ENCODE measurements around the gene ZNF205. TPM values are rescaled to one million over a fixed set of nuclear protein-coding genes. Genes with fewer than 3 reads are reported as not detected.

Gene ZNF205
- total RNA-seq, 1 donor from 2014 or later, result 12.9 TPM

GRCh38 chr16:3123986-3124886 lies 11.8 kb downstream of the ZNF205 start:
- no peaks in the 10 kb centered on the region for H3K27me3 Mint-ChIP-seq (ENCODE audit: low read depth)
- peak overlapping the region; percentile 94 for H3K4me3 Mint-ChIP-seq (ENCODE audit: unreplicated experiment)
- no peaks in the 10 kb centered on the region for H3K9me3 Mint-ChIP-seq (ENCODE audit: low read depth)
- peak overlapping the region; percentile 96 for H3K27ac Mint-ChIP-seq (ENCODE audit: unreplicated experiment)
- peaks cover 22% of the 10 kb centered on the region for H3K4me1 Mint-ChIP-seq (ENCODE audit: low read depth)
- DNase-seq (ENCODE audit: low spot score), result peak; percentile 98
- TF ChIP-seq, protein P1, sequence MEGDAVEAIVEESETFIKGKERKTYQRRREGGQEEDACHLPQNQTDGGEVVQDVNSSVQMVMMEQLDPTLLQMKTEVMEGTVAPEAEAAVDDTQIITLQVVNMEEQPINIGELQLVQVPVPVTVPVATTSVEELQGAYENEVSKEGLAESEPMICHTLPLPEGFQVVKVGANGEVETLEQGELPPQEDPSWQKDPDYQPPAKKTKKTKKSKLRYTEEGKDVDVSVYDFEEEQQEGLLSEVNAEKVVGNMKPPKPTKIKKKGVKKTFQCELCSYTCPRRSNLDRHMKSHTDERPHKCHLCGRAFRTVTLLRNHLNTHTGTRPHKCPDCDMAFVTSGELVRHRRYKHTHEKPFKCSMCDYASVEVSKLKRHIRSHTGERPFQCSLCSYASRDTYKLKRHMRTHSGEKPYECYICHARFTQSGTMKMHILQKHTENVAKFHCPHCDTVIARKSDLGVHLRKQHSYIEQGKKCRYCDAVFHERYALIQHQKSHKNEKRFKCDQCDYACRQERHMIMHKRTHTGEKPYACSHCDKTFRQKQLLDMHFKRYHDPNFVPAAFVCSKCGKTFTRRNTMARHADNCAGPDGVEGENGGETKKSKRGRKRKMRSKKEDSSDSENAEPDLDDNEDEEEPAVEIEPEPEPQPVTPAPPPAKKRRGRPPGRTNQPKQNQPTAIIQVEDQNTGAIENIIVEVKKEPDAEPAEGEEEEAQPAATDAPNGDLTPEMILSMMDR (IDR thresholded peaks at IDR 0.05), result peak; percentile 69
- H3K36me3 Mint-ChIP-seq (ENCODE audit: low read depth), result peaks cover 6% of the 10 kb centered on the region

DNA sequence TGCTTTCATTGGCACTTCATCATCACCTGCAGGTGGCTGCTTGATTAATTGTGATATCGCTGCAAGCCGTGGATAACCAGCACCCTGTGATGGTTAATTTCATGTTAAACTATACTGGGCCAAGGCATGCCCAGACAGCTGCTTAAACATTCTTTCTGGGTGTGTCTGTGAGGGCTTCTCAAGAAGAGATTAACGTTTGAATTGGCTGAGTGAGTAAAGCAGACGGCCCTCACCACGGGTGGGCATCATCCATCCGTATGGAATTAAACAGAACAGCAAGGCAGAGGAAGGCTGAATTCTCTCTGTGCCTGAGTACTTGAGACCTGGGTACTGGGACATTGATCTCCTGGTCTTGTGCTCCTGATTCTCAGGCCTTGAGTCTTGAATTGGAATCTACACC lies 15.4 kb downstream of the ZNF205 start:
- DNase-seq (ENCODE audit: low spot score), result no peak
- TF ChIP-seq, protein P1 (IDR thresholded peaks at IDR 0.05), result no peak
- Mint-ChIP-seq H3K4me3 (ENCODE audit: unreplicated experiment) (no peak overlapping the region), H3K36me3 (ENCODE audit: low read depth) (peaks cover 8% of the 10 kb centered on the region), H3K9me3 (ENCODE audit: low read depth) (no peaks in the 10 kb centered on the region), H3K27me3 (ENCODE audit: low read depth) (no peaks in the 10 kb centered on the region), H3K4me1 (ENCODE audit: low read depth) (peaks cover 32% of the 10 kb centered on the region), H3K27ac (ENCODE audit: unreplicated experiment) (peak overlapping the region; percentile 66)

- H3K27me3 Mint-ChIP-seq (ENCODE audit: low read depth), result no peaks in the 10 kb centered on the region
- H3K36me3 Mint-ChIP-seq (ENCODE audit: low read depth), result peaks cover 8% of the 10 kb centered on the region
- TF ChIP-seq, protein P1 (IDR thresholded peaks at IDR 0.05), result peak; percentile 92
- H3K9me3 Mint-ChIP-seq (ENCODE audit: low read depth), result no peaks in the 10 kb centered on the region
- peak overlapping the region; percentile 80 for H3K27ac Mint-ChIP-seq (ENCODE audit: unreplicated experiment)
- peak overlapping the region; percentile 65 for H3K4me3 Mint-ChIP-seq (ENCODE audit: unreplicated experiment)
- H3K4me1 Mint-ChIP-seq (ENCODE audit: low read depth), result peaks cover 38% of the 10 kb centered on the region
- no peak for DNase-seq (ENCODE audit: low spot score)
Measured at GRCh38 chr16:3129137-3130131, 17.0 kb downstream of the ZNF205 start.

DNA sequence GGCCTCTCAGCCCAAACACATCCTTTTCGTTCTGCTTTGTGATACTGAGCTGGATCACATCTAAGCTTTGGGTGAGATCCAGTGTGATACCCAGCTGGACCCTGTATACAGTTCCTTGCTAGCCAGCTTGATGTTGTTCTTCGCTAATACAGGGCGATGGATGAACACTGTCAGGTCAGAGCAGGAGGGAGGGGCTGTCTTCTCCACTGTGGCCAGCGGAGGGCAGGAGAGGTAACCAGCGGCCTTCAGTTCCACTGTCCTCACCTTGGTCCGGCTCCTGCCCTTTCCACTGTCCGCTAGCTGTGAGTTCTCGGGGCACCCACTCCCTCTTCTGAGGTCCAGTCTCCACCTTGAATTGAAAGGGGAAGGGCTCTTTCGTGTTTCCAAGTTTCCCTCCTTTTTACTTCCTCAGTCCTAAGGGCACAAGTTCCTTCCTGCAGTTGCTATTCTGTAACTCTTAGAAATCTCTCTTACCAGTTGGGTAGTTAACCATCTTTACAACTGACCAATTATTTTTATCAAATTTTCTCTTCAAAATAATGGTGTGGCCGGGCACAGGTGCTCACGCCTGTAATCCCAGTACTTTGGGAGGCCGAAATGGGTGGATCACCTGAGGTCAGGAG lies 19.5 kb downstream of the ZNF205 start:
- H3K27ac Mint-ChIP-seq (ENCODE audit: unreplicated experiment), result peak overlapping the region; percentile 36
- H3K9me3 Mint-ChIP-seq (ENCODE audit: low read depth), result no peaks in the 10 kb centered on the region
- H3K36me3 Mint-ChIP-seq (ENCODE audit: low read depth), result peaks cover 8% of the 10 kb centered on the region
- peaks cover 37% of the 10 kb centered on the region for H3K4me1 Mint-ChIP-seq (ENCODE audit: low read depth)
- DNase-seq (ENCODE audit: low spot score), result no peak
- H3K4me3 Mint-ChIP-seq (ENCODE audit: unreplicated experiment), result no peak overlapping the region
- TF ChIP-seq, protein P1 (IDR thresholded peaks at IDR 0.05), result peak; percentile 73
- H3K27me3 Mint-ChIP-seq (ENCODE audit: low read depth), result no peaks in the 10 kb centered on the region
